SKM-1 treated with dmso at 0.1 percent for 144 hours (cell line): ENCODE results near the gene ARHGAP9.

Experiments
- DNase-seq: peaks from one replicate; lab custom pipeline; 2025; ENCODE audit not compliant: unreplicated experiment; lab: John Stamatoyannopoulos, UW

Gene ARHGAP9

GRCh38 chr12:57479376-57480115 is at the start of gene ARHGAP9:
TSS of gene ARHGAP9 (minus strand) at chr12:57479866. CDS start at chr12:57479406, 460 bp downstream.
- DNase-seq, result no peak

GRCh38 chr12:57528831-57529555 is 49.3 kb upstream of the ARHGAP9 start:
- DNase-seq, result no peak

- no peak for DNase-seq
Observed at GRCh38 chr12:57528176-57528575, 48.5 kb upstream of the ARHGAP9 start.

- no peak for DNase-seq
Observed at GRCh38 chr12:57527184-57527583, 47.5 kb upstream of the ARHGAP9 start.

GRCh38 chr12:57526477-57527126 is 46.9 kb upstream of the ARHGAP9 start:
- DNase-seq, result no peak

- no peak for DNase-seq
Observed at GRCh38 chr12:57525615-57526383, 46.1 kb upstream of the ARHGAP9 start.

GRCh38 chr12:57524814-57525614 is 45.3 kb upstream of the ARHGAP9 start:
- DNase-seq, result no peak

- no peak for DNase-seq
Observed at GRCh38 chr12:57523706-57524614, 44.3 kb upstream of the ARHGAP9 start.

GRCh38 chr12:57522887-57523705 is 43.4 kb upstream of the ARHGAP9 start:
- peak; percentile 39 for DNase-seq

GRCh38 chr12:57522011-57522886 is 42.6 kb upstream of the ARHGAP9 start, which contains the start of gene MBD6:
TSS of gene MBD6 (plus strand) at chr12:57522824. CDS start at chr12:57524304, 1,480 bp downstream.
- peak; percentile 52 for DNase-seq

- DNase-seq, result no peak
Observed at GRCh38 chr12:57521525-57522010, 41.9 kb upstream of the ARHGAP9 start.

- DNase-seq, result peak; percentile 81
Observed at GRCh38 chr12:57520053-57520818, 40.6 kb upstream of the ARHGAP9 start, which contains the start of gene DDIT3. TSS of gene DDIT3 (minus strand) at chr12:57520514. CDS start at chr12:57517406, 3,108 bp downstream.

GRCh38 chr12:57519796-57520052 is 40.1 kb upstream of the ARHGAP9 start:
- no peak for DNase-seq

- no peak for DNase-seq
Observed at GRCh38 chr12:57518920-57519795, 39.5 kb upstream of the ARHGAP9 start.

GRCh38 chr12:57518176-57518919 is 38.7 kb upstream of the ARHGAP9 start:
- no peak for DNase-seq
